ENCODE data around the gene WIPF1. TPM values are rescaled to one million over a fixed set of nuclear protein-coding genes. Genes with fewer than 3 reads are reported as not detected.

The WIPF1 gene
- total RNA-seq, 1 experiment from 2014 or later: 6.0 TPM

GRCh38 chr2:174575124-174575776 lies 22.4 kb downstream of the WIPF1 start:
- intact Hi-C loops (cut with micrococcal nuclease): no loop called here
- H3K36me3 Mint-ChIP-seq (ENCODE audit: insufficient read depth, unreplicated experiment): no peaks in the 10 kb centered on the region
- BruUV-seq (replicated peaks): no TSS peak
- H3K4me1 Mint-ChIP-seq (ENCODE audit: insufficient read depth, unreplicated experiment): peaks cover 17% of the 10 kb centered on the region
- H3K9me3 Mint-ChIP-seq (ENCODE audit: unreplicated experiment): peaks cover 7% of the 10 kb centered on the region
- POLR2A ChIA-PET: interaction anchor here (0.7 to 1.5 kb wide), 3 partner anchors 8 to 11 kb away, joined by 3 to 4 read pairs (median 3); no protein-coding TSS in a partner anchor
- H3K4me3 Mint-ChIP-seq (ENCODE audit: unreplicated experiment): no peak overlapping the region
- H3K27me3 Mint-ChIP-seq (ENCODE audit: insufficient read depth, unreplicated experiment): no peaks in the 10 kb centered on the region
- no peak overlapping the region for H3K27ac Mint-ChIP-seq (ENCODE audit: low read depth, unreplicated experiment)
- no peak for DNase-seq (ENCODE audit: unreplicated experiment)
- CTCF ChIA-PET: interaction anchor here (0.7 to 0.8 kb wide), 2 partner anchors 28 to 115 kb away, joined by 3 to 5 read pairs; no protein-coding TSS in a partner anchor
- TF ChIP-seq CTCF (IDR thresholded peaks at IDR 0.05; ENCODE audit: unreplicated experiment): no peak

- Mint-ChIP-seq H3K9me3 (ENCODE audit: unreplicated experiment) (peaks cover 7% of the 10 kb centered on the region), H3K27ac (ENCODE audit: low read depth, unreplicated experiment) (no peak overlapping the region), H3K4me3 (ENCODE audit: unreplicated experiment) (no peak overlapping the region), H3K36me3 (ENCODE audit: insufficient read depth, unreplicated experiment) (no peaks in the 10 kb centered on the region), H3K4me1 (ENCODE audit: insufficient read depth, unreplicated experiment) (peaks cover 22% of the 10 kb centered on the region), H3K27me3 (ENCODE audit: insufficient read depth, unreplicated experiment) (no peaks in the 10 kb centered on the region)
- ChIA-PET CTCF (interaction anchor here (0.8 kb wide), 1 partner anchor 116 kb away, joined by 3 read pairs; no protein-coding TSS in a partner anchor), POLR2A (interaction anchor here (0.7 to 1.5 kb wide), 3 partner anchors 8 to 10 kb away, joined by 3 to 4 read pairs (median 3); no protein-coding TSS in a partner anchor)
- intact Hi-C loops (cut with micrococcal nuclease): no loop called here
- no peak for DNase-seq (ENCODE audit: unreplicated experiment)
- BruUV-seq (replicated peaks): no TSS peak
- no peak for TF ChIP-seq CTCF (IDR thresholded peaks at IDR 0.05; ENCODE audit: unreplicated experiment)
These were observed 22.9 kb downstream of the WIPF1 start for GRCh38 chr2:174574657-174575056.

GRCh38 chr2:174573621-174574081 lies 24.0 kb downstream of the WIPF1 start:
- peak; percentile 14 for DNase-seq (ENCODE audit: unreplicated experiment)
- intact Hi-C loops (cut with micrococcal nuclease): no loop called here
- no peak overlapping the region for H3K27ac Mint-ChIP-seq (ENCODE audit: low read depth, unreplicated experiment)
- H3K27me3 Mint-ChIP-seq (ENCODE audit: insufficient read depth, unreplicated experiment): no peaks in the 10 kb centered on the region
- peaks cover 24% of the 10 kb centered on the region for H3K4me1 Mint-ChIP-seq (ENCODE audit: insufficient read depth, unreplicated experiment)
- no peaks in the 10 kb centered on the region for H3K36me3 Mint-ChIP-seq (ENCODE audit: insufficient read depth, unreplicated experiment)
- peaks cover 7% of the 10 kb centered on the region for H3K9me3 Mint-ChIP-seq (ENCODE audit: unreplicated experiment)
- POLR2A ChIA-PET: interaction anchor here (0.6 kb wide), 1 partner anchor 864 kb away, joined by 3 read pairs; no protein-coding TSS in a partner anchor
- no TSS peak for BruUV-seq (replicated peaks)
- no peak overlapping the region for H3K4me3 Mint-ChIP-seq (ENCODE audit: unreplicated experiment)
- CTCF ChIA-PET: interaction anchor here (1.3 kb wide), 1 partner anchor 10 kb away, joined by 3 read pairs; no protein-coding TSS in a partner anchor
- no peak for TF ChIP-seq CTCF (IDR thresholded peaks at IDR 0.05; ENCODE audit: unreplicated experiment)

- H3K4me1 Mint-ChIP-seq (ENCODE audit: insufficient read depth, unreplicated experiment): peaks cover 24% of the 10 kb centered on the region
- H3K27ac Mint-ChIP-seq (ENCODE audit: low read depth, unreplicated experiment): no peak overlapping the region
- H3K27me3 Mint-ChIP-seq (ENCODE audit: insufficient read depth, unreplicated experiment): no peaks in the 10 kb centered on the region
- BruUV-seq (replicated peaks): no TSS peak
- ChIA-PET POLR2A (no interaction called here), CTCF (no interaction called here)
- H3K4me3 Mint-ChIP-seq (ENCODE audit: unreplicated experiment): no peak overlapping the region
- no peaks in the 10 kb centered on the region for H3K36me3 Mint-ChIP-seq (ENCODE audit: insufficient read depth, unreplicated experiment)
- TF ChIP-seq CTCF (IDR thresholded peaks at IDR 0.05; ENCODE audit: unreplicated experiment): no peak
- intact Hi-C loops (cut with micrococcal nuclease): no loop called here
- no peak for DNase-seq (ENCODE audit: unreplicated experiment)
- H3K9me3 Mint-ChIP-seq (ENCODE audit: unreplicated experiment): peaks cover 7% of the 10 kb centered on the region
These were observed 25.0 kb downstream of the WIPF1 start for GRCh38 chr2:174572556-174572955.
